Activated T-helper 1 cell treated with anti-CD3 and anti-CD28 coated beads, Interleukin-12 subunit alpha, Interleukin-12 subunit beta, Interleukin-2, Interleukin-4 antibody, amounts not matched to agents 30 ng/mL and 10 ng/mL and 1 ng/mL, durations not matched to agents 14 hours and 24 hours and 36 hours (primary cell): Measurements from ENCODE around the gene NPAS2. TPM values are rescaled to one million over a fixed set of nuclear protein-coding genes. Genes with fewer than 3 reads are reported as not detected.

Experiments
- DNase-seq: peaks from one replicate; pipeline ENCODE4 v3.0.0; 2021; ENCODE audit warnings: low spot score
- H3K27ac Mint-ChIP-seq: one replicate; pipeline ENCODE4 v1.8.0; 2021; ENCODE audit warnings: mild to moderate bottlenecking, mixed read lengths
- H3K27me3 Mint-ChIP-seq: one replicate; pipeline ENCODE4 v1.8.0; 2022; ENCODE audit warnings: mild to moderate bottlenecking, moderate library complexity, mixed read lengths; ENCODE audit not compliant: insufficient read depth
- H3K36me3 Mint-ChIP-seq: one replicate; pipeline ENCODE4 v1.8.0; 2021; ENCODE audit warnings: low read depth, mixed read lengths
- H3K4me1 Mint-ChIP-seq: one replicate; pipeline ENCODE4 v1.8.0; 2021; ENCODE audit warnings: low read depth, mixed read lengths
- H3K4me3 Mint-ChIP-seq: one replicate; pipeline ENCODE4 v1.8.0; 2021; ENCODE audit warnings: mild to moderate bottlenecking, moderate library complexity, mixed read lengths
- H3K9me3 Mint-ChIP-seq: one replicate; pipeline ENCODE4 v1.8.0; 2021; ENCODE audit warnings: mixed read lengths
- intact Hi-C: fragments of 100-400 bp; cut with micrococcal nuclease; formaldehyde crosslinking; loops from one replicate; pipeline ENCODE4 v1.15.1; 2024
- total RNA-seq: library from RNA; stranded (reverse); gene quantifications from 2 replicates; pipeline ENCODE4 v1.2.3, GENCODE V29; 2022

Gene NPAS2
- total RNA-seq, 1 donor from 2014 or later: 7.5 TPM

- Mint-ChIP-seq H3K4me3 (no peak overlapping the region), H3K27ac (no peak overlapping the region), H3K27me3 (no peaks in the 10 kb centered on the region), H3K4me1 (no peaks in the 10 kb centered on the region), H3K9me3 (no peaks in the 10 kb centered on the region), H3K36me3 (no peaks in the 10 kb centered on the region)
- intact Hi-C loops: no loop called here
- no peak for DNase-seq
Observed at GRCh38 chr2:100960688-100961087, 140.7 kb downstream of the NPAS2 start.

GRCh38 chr2:100962366-100963025 lies 142.6 kb downstream of the NPAS2 start:
- H3K27me3 Mint-ChIP-seq: no peaks in the 10 kb centered on the region

GRCh38 chr2:100963026-100963375 lies 143.1 kb downstream of the NPAS2 start:
- H3K4me3 Mint-ChIP-seq: no peak overlapping the region
- intact Hi-C loops: no loop called here
- H3K27ac Mint-ChIP-seq: no peak overlapping the region
- DNase-seq: no peak
- H3K36me3 Mint-ChIP-seq: no peaks in the 10 kb centered on the region
- no peaks in the 10 kb centered on the region for H3K9me3 Mint-ChIP-seq
- no peaks in the 10 kb centered on the region for H3K4me1 Mint-ChIP-seq
- no peaks in the 10 kb centered on the region for H3K27me3 Mint-ChIP-seq

More at GRCh38 chr2:100962366-100963025, 142.6 kb downstream of the NPAS2 start:
- intact Hi-C loops: no loop called here
- H3K4me3 Mint-ChIP-seq: no peak overlapping the region
- DNase-seq: no peak
- no peaks in the 10 kb centered on the region for H3K9me3 Mint-ChIP-seq
- no peaks in the 10 kb centered on the region for H3K4me1 Mint-ChIP-seq
- H3K27ac Mint-ChIP-seq: no peak overlapping the region
- H3K36me3 Mint-ChIP-seq: no peaks in the 10 kb centered on the region

- Mint-ChIP-seq H3K9me3 (no peaks in the 10 kb centered on the region), H3K36me3 (no peaks in the 10 kb centered on the region), H3K27me3 (no peaks in the 10 kb centered on the region), H3K4me3 (no peak overlapping the region), H3K27ac (no peak overlapping the region), H3K4me1 (no peaks in the 10 kb centered on the region)
- no peak for DNase-seq
- intact Hi-C loops: no loop called here
Observed at GRCh38 chr2:100964222-100964621, 144.3 kb downstream of the NPAS2 start.

- no peak for DNase-seq
- H3K4me3 Mint-ChIP-seq: no peak overlapping the region
- no peaks in the 10 kb centered on the region for H3K9me3 Mint-ChIP-seq
- H3K27ac Mint-ChIP-seq: no peak overlapping the region
- no peaks in the 10 kb centered on the region for H3K27me3 Mint-ChIP-seq
- intact Hi-C loops: no loop called here
- no peaks in the 10 kb centered on the region for H3K36me3 Mint-ChIP-seq
- H3K4me1 Mint-ChIP-seq: no peaks in the 10 kb centered on the region
Observed at GRCh38 chr2:100964681-100965169, 144.8 kb downstream of the NPAS2 start.

GRCh38 chr2:100965596-100965995 lies 145.7 kb downstream of the NPAS2 start:
- no peaks in the 10 kb centered on the region for H3K4me1 Mint-ChIP-seq

GRCh38 chr2:100967716-100968115 lies 147.8 kb downstream of the NPAS2 start:
- no peaks in the 10 kb centered on the region for H3K27me3 Mint-ChIP-seq
- no peak overlapping the region for H3K4me3 Mint-ChIP-seq
- no peak for DNase-seq
- intact Hi-C loops: loop anchor here (1.0 kb wide), 1 partner anchor 12 kb away; no protein-coding TSS in a partner anchor
- H3K9me3 Mint-ChIP-seq: no peaks in the 10 kb centered on the region
- no peaks in the 10 kb centered on the region for H3K4me1 Mint-ChIP-seq
- H3K36me3 Mint-ChIP-seq: no peaks in the 10 kb centered on the region
- no peak overlapping the region for H3K27ac Mint-ChIP-seq

More at GRCh38 chr2:100965596-100965995, 145.7 kb downstream of the NPAS2 start:
- H3K27ac Mint-ChIP-seq: no peak overlapping the region
- no peaks in the 10 kb centered on the region for H3K36me3 Mint-ChIP-seq
- DNase-seq: no peak
- no peaks in the 10 kb centered on the region for H3K9me3 Mint-ChIP-seq
- intact Hi-C loops: no loop called here
- H3K27me3 Mint-ChIP-seq: no peaks in the 10 kb centered on the region
- no peak overlapping the region for H3K4me3 Mint-ChIP-seq

GRCh38 chr2:100968146-100969145 lies 148.5 kb downstream of the NPAS2 start:
- intact Hi-C loops: no loop called here
- H3K27ac Mint-ChIP-seq: no peak overlapping the region
- no peaks in the 10 kb centered on the region for H3K4me1 Mint-ChIP-seq
- H3K9me3 Mint-ChIP-seq: no peaks in the 10 kb centered on the region
- H3K4me3 Mint-ChIP-seq: no peak overlapping the region
- H3K27me3 Mint-ChIP-seq: no peaks in the 10 kb centered on the region
- H3K36me3 Mint-ChIP-seq: no peaks in the 10 kb centered on the region
- no peak for DNase-seq

GRCh38 chr2:100969998-100970397 lies 150.1 kb downstream of the NPAS2 start:
- no peak overlapping the region for H3K27ac Mint-ChIP-seq
- H3K9me3 Mint-ChIP-seq: no peaks in the 10 kb centered on the region
- intact Hi-C loops: no loop called here
- H3K36me3 Mint-ChIP-seq: no peaks in the 10 kb centered on the region
- H3K4me3 Mint-ChIP-seq: no peak overlapping the region
- no peaks in the 10 kb centered on the region for H3K27me3 Mint-ChIP-seq
- no peaks in the 10 kb centered on the region for H3K4me1 Mint-ChIP-seq
- DNase-seq: no peak

- Mint-ChIP-seq H3K9me3 (no peaks in the 10 kb centered on the region), H3K36me3 (no peaks in the 10 kb centered on the region), H3K27me3 (no peaks in the 10 kb centered on the region), H3K4me1 (no peaks in the 10 kb centered on the region), H3K27ac (no peak overlapping the region), H3K4me3 (no peak overlapping the region)
- intact Hi-C loops: no loop called here
- DNase-seq: no peak
Observed at GRCh38 chr2:100971221-100971620, 151.3 kb downstream of the NPAS2 start.

- no peak for DNase-seq
- H3K9me3 Mint-ChIP-seq: no peaks in the 10 kb centered on the region
- no peaks in the 10 kb centered on the region for H3K27me3 Mint-ChIP-seq
- intact Hi-C loops: no loop called here
- no peaks in the 10 kb centered on the region for H3K36me3 Mint-ChIP-seq
- H3K27ac Mint-ChIP-seq: no peak overlapping the region
- H3K4me1 Mint-ChIP-seq: no peaks in the 10 kb centered on the region
- H3K4me3 Mint-ChIP-seq: no peak overlapping the region
Observed at GRCh38 chr2:100972452-100972851, 152.5 kb downstream of the NPAS2 start.

- H3K9me3 Mint-ChIP-seq: no peaks in the 10 kb centered on the region
- intact Hi-C loops: no loop called here
- no peak overlapping the region for H3K4me3 Mint-ChIP-seq
- no peak overlapping the region for H3K27ac Mint-ChIP-seq
- no peaks in the 10 kb centered on the region for H3K36me3 Mint-ChIP-seq
- no peak for DNase-seq
- H3K27me3 Mint-ChIP-seq: no peaks in the 10 kb centered on the region
- H3K4me1 Mint-ChIP-seq: no peaks in the 10 kb centered on the region
Observed at GRCh38 chr2:100974712-100975520, 155.0 kb downstream of the NPAS2 start.

GRCh38 chr2:100975521-100975785 lies 155.5 kb downstream of the NPAS2 start:
- Mint-ChIP-seq H3K36me3 (no peaks in the 10 kb centered on the region), H3K4me1 (no peaks in the 10 kb centered on the region)

More at GRCh38 chr2:100975521-100975785, 155.5 kb downstream of the NPAS2 start:
- Mint-ChIP-seq H3K9me3 (no peaks in the 10 kb centered on the region), H3K27me3 (no peaks in the 10 kb centered on the region), H3K27ac (no peak overlapping the region), H3K4me3 (no peak overlapping the region)
- intact Hi-C loops: no loop called here
- no peak for DNase-seq
